Muscle layer of colon (tissue), 2 donors: ENCODE results near the gene ZNF22.

ENCODE experiments used
- H3K27ac ChIP-seq: one replicate; pipeline ENCODE4 v1.7.0; 2013; ENCODE audit warnings: low read depth, mild to moderate bottlenecking, low read length, moderate library complexity
- H3K27me3 ChIP-seq, 2 donors: one replicate each; pipeline ENCODE4 v1.7.0; 2013; ENCODE audit warnings: low read length in 2 of 2, mild to moderate bottlenecking in 2 of 2; ENCODE audit not compliant: insufficient read depth in 2 of 2, control insufficient read depth in 1 of 2
- H3K36me3 ChIP-seq: one replicate; pipeline ENCODE4 v1.7.0; 2013; ENCODE audit warnings: mild to moderate bottlenecking, low read length; ENCODE audit not compliant: insufficient read depth
- H3K4me1 ChIP-seq: one replicate; pipeline ENCODE4 v1.7.0; 2013; ENCODE audit warnings: mild to moderate bottlenecking, low read length; ENCODE audit not compliant: insufficient read depth
- H3K4me3 ChIP-seq, 2 donors: one replicate each; pipeline ENCODE4 v1.7.0; 2013; ENCODE audit warnings: low read length in 2 of 2, low read depth in 1 of 2, mild to moderate bottlenecking in 1 of 2, moderate library complexity in 1 of 2
- H3K9ac ChIP-seq: one replicate; pipeline ENCODE4 v1.7.0; 2013; ENCODE audit warnings: low read length
- H3K9me3 ChIP-seq: one replicate; pipeline ENCODE4 v1.7.0; 2013; ENCODE audit warnings: mild to moderate bottlenecking, low read length
- donor health status: abdominal sarcoma.
- donor health status: Adenocarcinoma of cecum.

Gene ZNF22

GRCh38 chr10:44979281-44980191, 21.2 kb upstream of the ZNF22 start:
- peak overlapping the region in 1 of 2 donors; percentile 95 for H3K4me3 ChIP-seq

GRCh38 chr10:44980309-44981171, 20.2 kb upstream of the ZNF22 start:
- Histone ChIP-seq H3K27ac (peak overlapping the region; percentile 75), H3K4me1 (peaks cover 69% of the 10 kb centered on the region)

More at GRCh38 chr10:44979281-44980191, 21.2 kb upstream of the ZNF22 start:
- Histone ChIP-seq H3K27ac (peak overlapping the region; percentile 75), H3K9ac (no peak overlapping the region), H3K9me3 (no peaks in the 10 kb centered on the region), H3K27me3 (no peaks in the 10 kb centered on the region), H3K36me3 (peaks cover 10% of the 10 kb centered on the region), H3K4me1 (peaks cover 71% of the 10 kb centered on the region)

GRCh38 chr10:44981172-44982113, 19.3 kb upstream of the ZNF22 start:
- Histone ChIP-seq H3K27me3 (no peaks in the 10 kb centered on the region), H3K27ac (peak overlapping the region; percentile 75), H3K9me3 (no peaks in the 10 kb centered on the region), H3K9ac (no peak overlapping the region), H3K36me3 (peaks cover 16% of the 10 kb centered on the region), H3K4me3 (peak overlapping the region in 1 of 2 donors; percentile 18), H3K4me1 (peaks cover 65% of the 10 kb centered on the region)

More at GRCh38 chr10:44980309-44981171, 20.2 kb upstream of the ZNF22 start:
- H3K4me3 ChIP-seq: peak overlapping the region in 1 of 2 donors; percentile 18
- H3K9ac ChIP-seq: no peak overlapping the region
- H3K9me3 ChIP-seq: no peaks in the 10 kb centered on the region
- H3K36me3 ChIP-seq: peaks cover 17% of the 10 kb centered on the region
- no peaks in the 10 kb centered on the region for H3K27me3 ChIP-seq

- Histone ChIP-seq H3K4me3 (no peak overlapping the region), H3K27me3 (no peaks in the 10 kb centered on the region), H3K9me3 (no peaks in the 10 kb centered on the region), H3K4me1 (peaks cover 59% of the 10 kb centered on the region), H3K9ac (no peak overlapping the region), H3K36me3 (peaks cover 10% of the 10 kb centered on the region), H3K27ac (peak overlapping the region; percentile 75)
Observed at GRCh38 chr10:44982114-44982460, 18.6 kb upstream of the ZNF22 start.

GRCh38 chr10:44982496-44982895, 18.2 kb upstream of the ZNF22 start:
- H3K4me1 ChIP-seq: peaks cover 55% of the 10 kb centered on the region
- H3K9ac ChIP-seq: no peak overlapping the region
- no peak overlapping the region for H3K27ac ChIP-seq

GRCh38 chr10:44983066-44983894, 17.4 kb upstream of the ZNF22 start:
- Histone ChIP-seq H3K9me3 (no peaks in the 10 kb centered on the region), H3K36me3 (peaks cover 7% of the 10 kb centered on the region), H3K27ac (no peak overlapping the region), H3K4me3 (no peak overlapping the region), H3K9ac (no peak overlapping the region), H3K4me1 (peaks cover 47% of the 10 kb centered on the region), H3K27me3 (no peaks in the 10 kb centered on the region)

More at GRCh38 chr10:44982496-44982895, 18.2 kb upstream of the ZNF22 start:
- Histone ChIP-seq H3K27me3 (no peaks in the 10 kb centered on the region), H3K4me3 (no peak overlapping the region), H3K36me3 (peaks cover 7% of the 10 kb centered on the region), H3K9me3 (no peaks in the 10 kb centered on the region)

GRCh38 chr10:44983895-44984278, 16.8 kb upstream of the ZNF22 start:
- Histone ChIP-seq H3K9ac (no peak overlapping the region), H3K9me3 (no peaks in the 10 kb centered on the region), H3K27me3 (no peaks in the 10 kb centered on the region), H3K4me3 (no peak overlapping the region), H3K27ac (no peak overlapping the region), H3K4me1 (peaks cover 41% of the 10 kb centered on the region), H3K36me3 (peaks cover 7% of the 10 kb centered on the region)

GRCh38 chr10:44984671-44985101, 16.0 kb upstream of the ZNF22 start:
- Histone ChIP-seq H3K4me1 (peaks cover 33% of the 10 kb centered on the region), H3K27me3 (no peaks in the 10 kb centered on the region), H3K9me3 (no peaks in the 10 kb centered on the region), H3K27ac (no peak overlapping the region), H3K4me3 (no peak overlapping the region), H3K36me3 (peaks cover 13% of the 10 kb centered on the region), H3K9ac (no peak overlapping the region)

- Histone ChIP-seq H3K9me3 (no peaks in the 10 kb centered on the region), H3K36me3 (peaks cover 19% of the 10 kb centered on the region), H3K9ac (no peak overlapping the region), H3K27me3 (no peaks in the 10 kb centered on the region), H3K4me1 (peaks cover 28% of the 10 kb centered on the region), H3K4me3 (no peak overlapping the region), H3K27ac (no peak overlapping the region)
Observed at GRCh38 chr10:44985175-44985681, 15.5 kb upstream of the ZNF22 start.

GRCh38 chr10:44986179-44986578, 14.5 kb upstream of the ZNF22 start:
- H3K27ac ChIP-seq: peak overlapping the region; percentile 63
- peaks cover 18% of the 10 kb centered on the region for H3K4me1 ChIP-seq
- no peaks in the 10 kb centered on the region for H3K9me3 ChIP-seq
- no peak overlapping the region for H3K4me3 ChIP-seq
- peaks cover 25% of the 10 kb centered on the region for H3K36me3 ChIP-seq
- no peak overlapping the region for H3K9ac ChIP-seq
- no peaks in the 10 kb centered on the region for H3K27me3 ChIP-seq
